Common myeloid progenitor, CD34-positive (primary cell): Measurements from ENCODE around the gene IKBKE.

ENCODE experiments used
- CTCF ChIA-PET: fragments of 350-600 bp; sonication (Branson Sonifier 250); formaldehyde crosslinking; loops from one replicate; lab custom pipeline; 2021; ENCODE audit warnings: antibody characterized with exemption; lab: Charles Lee
- POLR2A ChIA-PET: fragments of 350-600 bp; sonication (Branson Sonifier 250); formaldehyde crosslinking; loops from one replicate; lab custom pipeline; 2021; ENCODE audit warnings: antibody characterized with exemption; lab: Charles Lee
- DNase-seq, 3 donors: peaks; one replicate each; pipeline versions ENCODE4 v3.0.0 to v3.0.0-alpha.2; 2013
- H3K27ac ChIP-seq, 2 experiments: 1 replicate in 1 of 2; 2 replicates in 1 of 2; pipeline ENCODE4 v1.7.0; 2013; ENCODE audit warnings: inconsistent platforms in 2 of 2, low read length in 2 of 2, mild to moderate bottlenecking in 2 of 2, low read depth in 1 of 2, moderate library complexity in 1 of 2; ENCODE audit not compliant: severe bottlenecking in 2 of 2, insufficient read depth in 1 of 2, poor library complexity in 1 of 2
- H3K27me3 ChIP-seq, 5 experiments: replicated peaks in 2 of 5; 1 replicate in 3 of 5; 2 replicates in 2 of 5; pipeline versions ENCODE4 v1.6.1 to v1.7.0; 2013; ENCODE audit warnings: low read length in 4 of 5, mild to moderate bottlenecking in 2 of 5, moderate library complexity in 2 of 5, inconsistent platforms in 1 of 5; ENCODE audit not compliant: insufficient read depth in 5 of 5, control insufficient read depth in 4 of 5
- H3K36me3 ChIP-seq, 4 experiments: 1 replicate in 2 of 4; 2 replicates in 2 of 4; pipeline versions ENCODE4 v1.6.1 to v1.7.0; 2013; ENCODE audit warnings: low read length in 3 of 4, control low read depth in 1 of 4, mild to moderate bottlenecking in 1 of 4; ENCODE audit not compliant: control insufficient read depth in 4 of 4, insufficient read depth in 4 of 4
- H3K4me1 ChIP-seq, 4 experiments: 1 replicate in 3 of 4; 2 replicates in 1 of 4; pipeline versions ENCODE4 v1.6.1 to v1.7.1; 2013; ENCODE audit warnings: low read length in 3 of 4, mild to moderate bottlenecking in 3 of 4, control low read depth in 1 of 4, inconsistent platforms in 1 of 4, moderate library complexity in 1 of 4; ENCODE audit not compliant: control insufficient read depth in 4 of 4, insufficient read depth in 4 of 4; ENCODE audit errors: control extremely low read depth in 1 of 4
- H3K4me3 ChIP-seq, 7 experiments: 1 replicate in 4 of 7; 2 replicates in 3 of 7; pipeline versions ENCODE4 v1.5.1 to v1.7.0; 2013; ENCODE audit warnings: mild to moderate bottlenecking in 7 of 7, low read length in 6 of 7, moderate library complexity in 6 of 7, inconsistent platforms in 2 of 7, low read depth in 2 of 7, control low read depth in 1 of 7; ENCODE audit not compliant: insufficient read depth in 4 of 7, control insufficient read depth in 1 of 7; ENCODE audit errors: extremely low read depth in 1 of 7
- H3K9me3 ChIP-seq, 5 experiments: 1 replicate in 4 of 5; 2 replicates in 1 of 5; pipeline versions ENCODE4 v1.6.1 to v1.7.1; 2013; ENCODE audit warnings: low read length in 4 of 5, mild to moderate bottlenecking in 2 of 5, inconsistent platforms in 1 of 5, low read depth in 1 of 5, moderate library complexity in 1 of 5; ENCODE audit not compliant: control insufficient read depth in 4 of 5, insufficient read depth in 2 of 5; ENCODE audit errors: control extremely low read depth in 1 of 5
- WGBS: methylation state at CpG from one replicate; pipeline ENCODE4 v1.1.5; 2013; ENCODE audit not compliant: insufficient coverage; 5-methylcytosine and 5-hydroxymethylcytosine counted together

The IKBKE gene

DNA sequence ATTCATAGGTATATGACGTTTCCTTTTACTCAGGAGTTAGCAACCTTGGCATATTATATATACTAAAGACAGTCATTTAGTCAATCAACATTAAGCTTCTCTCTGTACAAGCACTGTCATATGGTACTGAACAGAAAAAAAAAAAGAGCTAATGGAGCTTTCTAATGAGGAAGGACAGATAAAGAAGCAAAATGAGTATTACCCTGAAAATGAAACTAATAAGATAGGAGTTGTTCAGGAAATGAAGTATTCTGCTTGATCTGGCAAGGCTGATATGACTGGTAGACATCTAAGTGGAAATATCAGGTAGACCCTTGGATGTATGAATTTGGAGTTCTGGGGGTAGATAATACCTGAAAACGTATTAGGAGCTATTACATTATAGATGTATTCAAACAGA is 4.3 kb upstream of the IKBKE start:
- no peaks in the 10 kb centered on the region for H3K27me3 ChIP-seq
- H3K36me3 ChIP-seq: peaks cover 0 to 6% (median under 1%) of the 10 kb centered on the region in 4 experiments
- H3K4me1 ChIP-seq: peaks cover 7 to 74% (median 45%) of the 10 kb centered on the region in 4 experiments
- DNase-seq: peak in 2 of 3 donors; percentile 37 to 53
- H3K4me3 ChIP-seq: no peak overlapping the region
- H3K27ac ChIP-seq: no peak overlapping the region
- no peaks in the 10 kb centered on the region for H3K9me3 ChIP-seq
- ChIA-PET POLR2A (no interaction called here), CTCF (interaction anchor here (1.5 to 10.2 kb wide), 2 partner anchors 12 to 169 kb away, joined by 3 to 69 read pairs; partner anchors contain the start of gene DYRK3)
- no CpG with 5 or more reads among the region's 2 CpGs for WGBS

DNA sequence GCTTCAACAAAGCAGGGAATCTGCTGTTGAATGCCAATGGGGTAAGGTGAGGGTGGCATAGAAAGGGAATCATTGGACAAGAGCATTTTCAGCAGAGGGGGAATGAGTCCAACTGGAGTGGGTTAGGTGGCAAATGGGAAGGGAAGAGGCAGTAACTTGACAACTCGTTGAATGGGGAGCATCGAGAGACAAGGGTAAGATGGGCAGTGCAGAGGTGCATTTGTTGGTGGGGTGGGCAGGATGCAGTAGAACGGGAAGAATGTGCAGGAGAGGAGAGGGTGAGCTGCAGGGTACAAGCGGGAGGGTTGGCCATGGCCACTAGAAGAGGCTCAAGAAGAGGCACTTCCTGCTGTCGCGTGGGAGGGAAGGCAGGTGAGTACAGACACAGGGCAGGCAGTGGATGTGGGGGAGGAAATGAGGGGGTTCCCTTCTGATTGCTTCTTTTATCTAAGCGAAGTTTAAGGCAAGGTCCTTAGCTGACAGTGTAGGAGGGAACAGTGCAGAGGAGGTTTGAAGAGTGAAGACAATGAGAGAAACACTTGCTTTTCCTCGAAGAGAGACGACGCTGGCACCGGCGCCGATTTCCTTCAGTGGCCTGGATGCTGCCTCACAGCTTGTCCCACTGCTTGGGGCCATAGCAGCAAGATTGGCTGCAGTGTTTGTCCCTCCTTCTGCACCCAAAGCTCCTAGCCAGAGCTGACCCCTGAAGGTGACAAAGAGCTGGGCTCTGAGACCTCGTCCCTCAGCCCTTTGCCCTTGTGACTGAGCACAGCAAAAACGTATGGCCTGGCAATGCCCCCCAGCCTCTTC is 3.2 kb upstream of the IKBKE start:
- ChIA-PET CTCF (interaction anchor here (10.2 kb wide), 1 partner anchor 11 kb away, joined by 69 read pairs; no protein-coding TSS in a partner anchor), POLR2A (no interaction called here)
- H3K27ac ChIP-seq: no peak overlapping the region
- H3K36me3 ChIP-seq: peaks cover 0 to 6% (median 0%) of the 10 kb centered on the region in 4 experiments
- H3K9me3 ChIP-seq: no peaks in the 10 kb centered on the region
- H3K27me3 ChIP-seq: no peaks in the 10 kb centered on the region
- WGBS: 92% methylated on average over 14 of the region's 15 CpGs
- DNase-seq: no peak
- H3K4me1 ChIP-seq: peaks cover 7 to 84% (median 54%) of the 10 kb centered on the region in 4 experiments
- H3K4me3 ChIP-seq: no peak overlapping the region

DNA sequence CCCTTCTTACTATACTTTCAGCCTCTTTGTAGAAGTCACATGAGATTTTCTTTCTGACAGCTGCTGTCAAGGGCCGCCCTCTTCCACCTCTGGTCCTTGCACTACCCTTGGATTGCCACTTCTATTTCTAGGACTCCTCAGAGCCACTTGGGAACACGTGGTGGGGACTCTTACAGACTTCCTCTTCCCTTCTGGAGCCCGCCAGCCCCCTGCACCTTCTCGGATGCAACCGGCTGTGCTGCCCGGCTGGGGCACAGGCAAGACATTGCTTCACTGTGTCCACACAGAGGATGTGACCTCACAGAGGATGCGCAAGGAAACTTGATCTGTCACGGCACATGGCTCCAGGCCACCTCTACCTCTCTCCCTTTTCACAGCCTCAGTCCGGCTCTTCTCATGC is 2.4 kb upstream of the IKBKE start:
- peak; percentile 64 to 92 (median 90) for DNase-seq

DNA sequence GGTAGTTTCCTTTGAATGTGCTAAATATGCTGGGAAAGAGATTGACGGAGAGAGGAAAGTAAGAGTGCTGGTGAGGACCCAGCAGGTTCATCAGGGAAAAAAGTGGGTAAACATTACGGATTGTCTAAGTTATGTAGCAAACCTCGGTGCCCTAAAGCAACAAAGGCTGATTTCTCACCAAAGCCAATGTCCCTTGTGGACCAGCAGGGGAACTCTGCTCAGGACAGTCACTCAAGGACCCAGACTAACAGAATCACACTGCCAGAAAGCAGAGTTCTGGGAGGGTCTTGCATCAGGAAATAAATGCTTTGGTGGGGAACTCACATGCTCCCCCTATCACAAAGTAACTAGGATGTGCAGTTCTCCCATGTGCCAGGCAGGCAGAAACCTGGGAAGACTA is 1.7 kb upstream of the IKBKE start:
- Histone ChIP-seq H3K4me1 (peaks cover 7 to 90% (median 68%) of the 10 kb centered on the region in 4 experiments), H3K27me3 (no peaks in the 10 kb centered on the region), H3K4me3 (no peak overlapping the region), H3K27ac (no peak overlapping the region), H3K36me3 (peaks cover 0 to 3% (median under 1%) of the 10 kb centered on the region in 4 experiments), H3K9me3 (no peaks in the 10 kb centered on the region)
- WGBS: 100% methylated on average over 3 of the region's 3 CpGs
- CTCF ChIA-PET: no interaction called here
- POLR2A ChIA-PET: no interaction called here
- DNase-seq: peak in 2 of 3 donors; percentile 34 to 35

More for the DNA sequence above, 2.4 kb upstream of the IKBKE start:
- Histone ChIP-seq H3K27ac (no peak overlapping the region), H3K9me3 (no peaks in the 10 kb centered on the region), H3K27me3 (no peaks in the 10 kb centered on the region), H3K4me1 (peaks cover 7 to 92% (median 63%) of the 10 kb centered on the region in 4 experiments), H3K36me3 (peaks cover 0 to 2% (median 0%) of the 10 kb centered on the region in 4 experiments), H3K4me3 (no peak overlapping the region)
- 44% methylated on average over 5 of the region's 9 CpGs for WGBS
- ChIA-PET POLR2A (no interaction called here), CTCF (interaction anchor here (10.2 kb wide), 1 partner anchor 10 kb away, joined by 69 read pairs; no protein-coding TSS in a partner anchor)

DNA sequence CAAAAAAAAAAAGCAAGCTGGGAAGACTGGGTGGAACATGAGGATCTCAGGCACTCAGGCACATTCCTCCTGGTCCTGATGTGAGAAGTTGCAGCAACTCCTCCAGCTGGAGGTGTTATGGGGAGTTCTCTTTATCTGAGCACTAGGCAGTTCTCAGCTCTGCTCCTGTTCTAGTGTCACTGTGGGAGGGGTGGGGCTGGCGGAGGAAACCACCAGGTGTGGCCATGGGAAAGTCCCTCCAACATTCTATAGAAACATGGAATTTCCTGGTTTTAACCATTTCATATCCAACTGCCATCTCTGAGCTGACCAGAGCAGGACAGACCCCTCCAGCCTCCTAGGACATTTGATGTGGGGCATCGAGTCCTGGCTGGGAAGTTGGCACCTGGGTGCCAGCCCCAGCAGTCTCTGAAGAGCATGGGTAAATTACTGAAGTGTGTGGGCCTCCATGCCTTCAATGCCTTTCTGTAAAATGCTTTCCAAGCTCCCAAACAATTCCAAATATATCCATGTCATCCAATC is 804 bp upstream of the IKBKE start:
- H3K9me3 ChIP-seq: no peaks in the 10 kb centered on the region
- ChIA-PET POLR2A (interaction anchor here (0.6 kb wide), 1 partner anchor 36 kb away, joined by 3 read pairs; no protein-coding TSS in a partner anchor), CTCF (interaction anchor here (0.7 to 4.7 kb wide), 13 partner anchors 8 to 393 kb away, joined by 3 to 62 read pairs (median 3); no protein-coding TSS in a partner anchor)
- H3K27me3 ChIP-seq: no peaks in the 10 kb centered on the region
- H3K27ac ChIP-seq: no peak overlapping the region
- 80% methylated on average over 1 of the region's 2 CpGs for WGBS
- peaks cover 0 to 10% (median 3%) of the 10 kb centered on the region in 4 experiments for H3K36me3 ChIP-seq
- H3K4me1 ChIP-seq: peaks cover 4 to 81% (median 64%) of the 10 kb centered on the region in 4 experiments
- peak overlapping the region in 2 of 7 experiments; percentile 76 to 89 for H3K4me3 ChIP-seq
- DNase-seq: no peak

DNA sequence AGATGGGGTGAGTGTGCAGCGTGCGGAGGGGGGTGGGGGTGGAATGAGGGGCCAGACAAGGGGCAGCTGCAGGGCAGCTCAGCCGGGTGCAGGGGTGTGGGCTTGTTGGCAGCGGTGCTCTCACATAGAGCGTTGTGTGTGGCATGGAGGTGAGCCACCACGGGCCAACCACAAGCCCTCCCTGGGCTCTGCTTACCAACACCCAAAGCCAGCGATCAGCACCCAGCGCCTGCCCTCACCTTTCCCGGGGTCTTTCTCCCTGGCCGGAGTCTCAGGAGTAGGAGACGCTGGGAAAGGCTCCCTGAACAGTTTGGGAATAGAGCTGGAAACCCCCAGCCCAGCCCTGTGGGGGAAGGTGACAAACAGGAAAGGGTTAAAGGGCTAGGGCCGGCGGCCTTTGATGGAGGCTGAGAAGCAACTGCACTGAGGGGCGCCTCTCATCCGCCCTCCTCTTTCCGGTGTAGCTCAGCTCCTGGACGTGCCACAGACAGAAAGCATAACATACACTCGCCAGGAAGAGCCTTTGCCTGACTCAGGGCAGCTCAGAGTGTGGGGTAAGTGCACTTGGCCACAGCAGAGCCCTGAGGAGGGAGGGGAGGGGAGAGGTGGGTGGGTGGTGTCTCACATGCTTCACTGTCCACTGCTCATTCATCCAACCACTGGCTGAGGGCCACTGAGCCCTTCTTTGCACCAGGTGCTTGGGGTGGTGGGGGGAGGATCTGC is 577 bp downstream of the IKBKE start:
- ChIA-PET CTCF (interaction anchor here (1.0 to 4.7 kb wide), 12 partner anchors 9 to 391 kb away, joined by 3 to 62 read pairs (median 5); no protein-coding TSS in a partner anchor), POLR2A (interaction anchor here (1.0 kb wide), 1 partner anchor 26 kb away, joined by 3 read pairs; no protein-coding TSS in a partner anchor)
- peak in 2 of 3 donors; percentile 31 to 43 for DNase-seq
- Histone ChIP-seq H3K36me3 (peaks cover 0 to 22% (median 15%) of the 10 kb centered on the region in 4 experiments), H3K4me3 (peak overlapping the region; percentile 50 to 89 (median 76)), H3K27me3 (no peaks in the 10 kb centered on the region), H3K4me1 (peaks cover 4 to 68% (median 56%) of the 10 kb centered on the region in 4 experiments), H3K9me3 (no peaks in the 10 kb centered on the region), H3K27ac (peak overlapping the region; percentile 30 to 73)
- WGBS: 0% methylated on average over 8 of the region's 18 CpGs
